Gastroesophageal sphincter (tissue), 3 donors: ENCODE results near the gene ELOVL5.

Source experiments
- EP300 ChIP-seq: sonication (generic); formaldehyde crosslinking; IDR thresholded peaks from one replicate; pipeline ENCODE4 v1.6.1; 2017; ENCODE audit warnings: antibody characterized with exemption, mild to moderate bottlenecking
- POLR2A ChIP-seq, 2 donors: fragments of 450-650 bp; IDR thresholded peaks; one replicate each; pipeline ENCODE4 v1.6.1; 2017; ENCODE audit warnings: antibody characterized with exemption in 2 of 2, mild to moderate bottlenecking in 2 of 2, moderate library complexity in 1 of 2
- POLR2AphosphoS5 ChIP-seq: sonication (generic); formaldehyde crosslinking; IDR thresholded peaks from one replicate; pipeline ENCODE4 v1.6.1; 2017; ENCODE audit warnings: antibody characterized with exemption
- TF ChIP-seq, protein P1 (sequence below), 4 experiments: fragments of 200-600 bp in 2 of 4; fragments of 450-650 bp in 2 of 4; sonication (generic) in 1 of 4; IDR thresholded peaks; one replicate each; pipeline ENCODE4 v1.5.1; 2017 to 2019; ENCODE audit warnings: antibody characterized with exemption in 4 of 4, mild to moderate bottlenecking in 2 of 4, moderate library complexity in 2 of 4

DNA sequence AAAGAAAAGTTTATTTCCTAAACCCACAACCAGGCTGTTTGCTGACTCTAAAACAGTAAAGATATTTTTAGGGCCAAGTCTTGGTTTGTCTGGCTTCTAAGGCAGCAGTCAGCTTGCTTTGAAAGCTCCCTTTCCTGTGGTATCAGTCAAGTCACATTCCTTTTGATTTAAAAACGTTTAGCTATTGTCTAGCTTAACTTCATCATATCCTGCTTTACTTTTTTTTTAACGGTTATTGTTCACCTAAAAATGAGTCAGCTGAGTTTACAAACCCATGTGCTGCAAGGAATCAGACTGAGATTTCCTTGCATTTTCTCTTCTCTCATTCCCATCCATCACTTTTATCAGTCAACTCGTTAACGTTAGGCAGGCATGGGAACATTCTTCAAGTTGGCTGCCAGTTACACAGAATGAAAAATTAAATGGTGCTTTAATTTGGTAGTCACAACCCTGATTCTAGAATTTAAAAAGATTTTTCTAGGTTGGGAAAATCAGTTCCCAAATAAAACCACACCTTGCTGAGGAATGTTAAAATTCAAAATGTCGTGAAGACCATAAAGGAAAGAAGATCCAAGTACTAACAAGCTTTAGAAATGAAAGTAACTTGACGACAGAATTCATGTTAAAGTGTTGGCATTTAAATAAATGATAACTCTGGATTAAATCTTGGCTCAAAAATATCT is 45.9 kb downstream of the ELOVL5 start:
- TF ChIP-seq, protein P1, sequence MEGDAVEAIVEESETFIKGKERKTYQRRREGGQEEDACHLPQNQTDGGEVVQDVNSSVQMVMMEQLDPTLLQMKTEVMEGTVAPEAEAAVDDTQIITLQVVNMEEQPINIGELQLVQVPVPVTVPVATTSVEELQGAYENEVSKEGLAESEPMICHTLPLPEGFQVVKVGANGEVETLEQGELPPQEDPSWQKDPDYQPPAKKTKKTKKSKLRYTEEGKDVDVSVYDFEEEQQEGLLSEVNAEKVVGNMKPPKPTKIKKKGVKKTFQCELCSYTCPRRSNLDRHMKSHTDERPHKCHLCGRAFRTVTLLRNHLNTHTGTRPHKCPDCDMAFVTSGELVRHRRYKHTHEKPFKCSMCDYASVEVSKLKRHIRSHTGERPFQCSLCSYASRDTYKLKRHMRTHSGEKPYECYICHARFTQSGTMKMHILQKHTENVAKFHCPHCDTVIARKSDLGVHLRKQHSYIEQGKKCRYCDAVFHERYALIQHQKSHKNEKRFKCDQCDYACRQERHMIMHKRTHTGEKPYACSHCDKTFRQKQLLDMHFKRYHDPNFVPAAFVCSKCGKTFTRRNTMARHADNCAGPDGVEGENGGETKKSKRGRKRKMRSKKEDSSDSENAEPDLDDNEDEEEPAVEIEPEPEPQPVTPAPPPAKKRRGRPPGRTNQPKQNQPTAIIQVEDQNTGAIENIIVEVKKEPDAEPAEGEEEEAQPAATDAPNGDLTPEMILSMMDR (IDR thresholded peaks at IDR 0.05), result no peak
- TF ChIP-seq POLR2AphosphoS5 (no peak), EP300 (no peak), POLR2A (IDR thresholded peaks at IDR 0.05) (no peak)
